AG09309 (cell line): ENCODE results near the gene TGM6.

Experiments
- DNase-seq: peaks from one replicate; pipeline ENCODE4 v3.0.0-alpha.2; 2010; ENCODE audit warnings: low read depth
- H3K4me3 ChIP-seq: 2 replicates; pipeline ENCODE4 v1.5.1; 2011; ENCODE audit warnings: mild to moderate bottlenecking, low read depth, low read length, moderate library complexity; ENCODE audit not compliant: control insufficient read depth
- CTCF ChIP-seq: IDR thresholded peaks from 2 replicates; pipeline ENCODE4 v1.5.1; 2011; ENCODE audit warnings: mild to moderate bottlenecking, low read depth, low read length, inconsistent platforms; ENCODE audit not compliant: insufficient read depth, control insufficient read depth; ENCODE audit errors: missing control alignments

TGM6 gene

GRCh38 chr20:2382833-2383232 lies 2.1 kb downstream of the TGM6 start:
- no peak for DNase-seq
- H3K4me3 ChIP-seq: no peak overlapping the region
- no peak for TF ChIP-seq CTCF

GRCh38 chr20:2385026-2385425 lies 4.3 kb downstream of the TGM6 start:
- H3K4me3 ChIP-seq: no peak overlapping the region
- DNase-seq: no peak
- no peak for TF ChIP-seq CTCF

GRCh38 chr20:2385496-2385895 lies 4.8 kb downstream of the TGM6 start:
- DNase-seq: no peak
- H3K4me3 ChIP-seq: no peak overlapping the region
- TF ChIP-seq CTCF: no peak

GRCh38 chr20:2386516-2387179 lies 5.9 kb downstream of the TGM6 start:
- H3K4me3 ChIP-seq: no peak overlapping the region
- DNase-seq: no peak
- no peak for TF ChIP-seq CTCF

- no peak overlapping the region for H3K4me3 ChIP-seq
- peak; percentile 40 for TF ChIP-seq CTCF
- no peak for DNase-seq
These were observed 6.5 kb downstream of the TGM6 start for GRCh38 chr20:2387180-2387577.

- TF ChIP-seq CTCF: no peak
- no peak for DNase-seq
- no peak overlapping the region for H3K4me3 ChIP-seq
These were observed 6.9 kb downstream of the TGM6 start for GRCh38 chr20:2387580-2387979.
